NCI-H345 treated with DMSO at 0.1 percent for 48 hours (cell line): Measurements from ENCODE around the gene MAP2K7.
"Not testable (repeated sequence)": the region's sequence is repeated elsewhere in the genome, so short reads cannot be mapped to it uniquely, and the experiment has no call there.

Source experiments
- DNase-seq: peaks from one replicate; lab custom pipeline; 2025; ENCODE audit not compliant: unreplicated experiment; lab: John Stamatoyannopoulos, UW

The MAP2K7 gene

DNA sequence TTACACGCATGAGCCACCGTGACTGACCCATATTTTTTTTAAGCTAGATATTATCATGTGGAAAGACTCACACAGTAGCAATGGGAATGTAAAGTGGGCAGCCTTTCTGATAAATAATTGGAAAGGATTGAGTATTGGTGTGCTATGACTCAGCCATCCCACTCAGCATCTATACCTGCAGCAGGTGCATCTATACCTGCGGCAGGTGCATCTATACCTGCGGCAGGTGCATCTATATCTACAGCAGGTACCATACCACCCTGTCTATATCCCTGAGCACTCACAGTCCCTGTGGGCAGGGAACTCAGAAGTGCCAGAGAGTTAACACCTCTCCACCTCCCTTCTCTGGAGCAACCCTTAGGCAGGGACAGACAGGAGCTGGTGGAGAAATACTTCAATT lies 20.6 kb upstream of the MAP2K7 start:
- DNase-seq, result no peak

DNA sequence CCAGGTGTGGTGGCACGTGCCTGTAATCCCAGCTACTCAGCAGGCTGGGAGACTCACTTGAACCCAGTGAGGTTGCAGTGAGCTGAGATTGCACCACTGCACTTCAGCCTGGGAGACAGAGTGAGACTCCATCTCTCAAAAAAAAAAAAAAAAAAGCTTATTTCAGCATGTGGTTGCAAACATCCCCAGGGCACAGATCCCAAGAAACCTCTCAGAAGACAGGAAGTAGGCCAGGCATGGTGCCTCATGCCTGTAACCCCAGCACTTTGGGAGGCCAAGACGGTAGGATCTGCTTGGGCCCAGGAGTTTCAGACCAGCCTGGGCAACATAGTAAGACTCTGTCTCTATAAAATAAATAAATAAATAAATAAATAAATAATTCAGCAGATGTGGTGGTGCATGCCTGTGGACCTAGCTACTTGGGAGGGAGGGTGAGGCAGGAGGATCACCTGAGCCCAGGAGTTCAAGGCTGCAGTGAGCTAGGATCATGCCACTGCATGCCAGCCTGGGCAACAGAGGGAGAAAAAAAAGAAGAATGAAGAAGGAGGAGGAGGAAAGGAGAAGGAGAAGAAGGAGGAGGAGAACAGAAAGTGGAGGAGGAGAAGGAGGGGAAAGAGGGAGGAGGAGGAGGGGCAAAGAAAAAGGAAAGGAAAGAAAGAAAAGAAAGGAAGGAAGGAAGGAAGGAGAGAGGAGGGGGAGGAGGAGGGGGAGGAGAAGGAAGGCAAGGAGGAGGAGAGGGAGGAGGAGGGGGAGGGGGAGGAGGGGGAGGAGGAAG lies 19.7 kb upstream of the MAP2K7 start:
- DNase-seq, result no peak

DNA sequence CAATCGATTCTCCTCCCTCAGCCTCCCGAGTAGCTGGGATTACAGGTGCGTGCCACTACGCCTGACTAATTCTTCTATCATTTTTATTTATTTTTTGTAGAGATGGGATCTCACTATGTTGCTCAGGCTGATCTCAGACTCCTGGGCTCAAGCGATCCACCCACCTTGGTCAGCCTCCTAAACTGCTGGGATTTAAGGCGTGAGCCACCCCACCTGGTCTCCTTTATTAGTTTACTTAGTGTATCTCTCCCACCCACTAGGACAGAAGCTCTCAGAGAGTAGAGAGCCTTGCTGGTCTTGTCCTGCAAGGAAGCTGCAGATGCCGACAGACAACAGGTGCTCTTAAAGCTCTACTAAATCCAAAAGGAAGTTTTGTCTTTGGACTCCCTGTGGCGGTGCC lies 17.9 kb upstream of the MAP2K7 start:
- DNase-seq, result no peak

DNA sequence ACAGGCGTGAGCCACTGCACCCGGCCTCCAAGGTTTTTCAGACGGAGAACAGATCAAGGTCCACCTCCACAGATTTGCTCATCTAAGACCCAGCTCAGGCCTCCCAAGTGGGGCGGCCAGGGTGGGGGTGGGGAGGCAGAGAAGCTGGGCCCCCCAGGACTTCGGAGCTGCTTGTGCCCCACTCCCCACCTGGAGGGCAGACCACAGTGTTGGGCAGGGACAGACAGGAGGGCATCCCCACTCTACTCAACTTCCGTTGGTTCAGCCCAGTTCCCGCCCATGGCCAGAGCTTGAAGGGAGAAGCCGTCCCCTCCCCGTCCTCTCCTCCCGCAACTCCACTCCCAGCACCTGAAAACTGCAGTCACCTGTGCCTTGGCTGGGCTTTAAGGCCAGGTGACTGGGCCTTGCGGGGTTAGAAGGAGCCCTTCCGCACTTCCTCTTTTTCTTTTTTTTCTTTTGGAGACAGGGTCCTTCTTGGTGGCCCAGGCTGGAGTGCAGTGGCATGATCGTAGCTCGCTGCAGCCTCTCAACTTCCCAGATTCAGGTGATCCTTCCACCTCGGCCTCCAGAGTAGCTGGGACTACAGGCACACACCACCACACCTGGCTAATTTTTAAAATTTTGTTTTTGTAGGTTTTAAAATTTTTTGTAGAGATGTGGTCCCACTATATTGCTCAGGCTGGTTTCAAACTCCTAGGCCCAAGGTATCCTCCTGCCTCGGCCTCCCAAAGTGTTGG lies 16.1 kb upstream of the MAP2K7 start:
- DNase-seq, result no peak

DNA sequence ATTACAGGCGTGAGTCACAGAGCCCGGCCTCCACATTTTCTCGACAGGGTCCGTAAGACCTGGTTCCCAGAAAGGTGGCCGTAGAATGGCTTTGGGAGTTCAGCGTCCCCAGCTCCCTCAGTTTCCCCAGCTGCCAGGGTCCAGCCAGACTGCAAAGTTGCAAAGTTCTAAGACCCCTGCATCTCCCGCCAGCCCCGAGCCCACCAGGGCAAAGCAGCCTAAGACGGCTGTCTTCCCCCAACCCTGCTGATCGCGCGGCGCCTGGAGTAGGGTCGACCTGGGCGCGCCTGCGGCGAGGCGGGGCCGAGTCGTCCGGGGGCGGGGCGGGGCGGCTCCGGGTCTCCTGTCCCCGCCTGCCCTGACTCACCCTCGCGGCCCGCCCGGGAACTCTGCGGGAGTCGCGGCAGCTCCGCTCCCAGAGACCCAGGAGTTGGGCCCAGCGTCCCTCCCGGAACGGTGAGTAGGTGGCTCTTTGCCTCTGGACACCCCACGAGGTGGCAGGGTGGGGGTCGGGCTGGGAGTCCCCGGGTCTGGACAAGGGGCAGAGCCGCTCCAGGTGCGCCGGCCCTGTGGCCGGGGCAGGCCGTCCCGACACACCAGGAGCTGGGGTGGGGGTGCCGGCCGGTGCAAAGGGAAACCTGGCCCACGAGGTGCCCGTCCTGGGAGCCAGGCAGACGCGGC lies 15.4 kb upstream of the MAP2K7 start, which contains the start of gene LRRC8E:
Gene LRRC8E, plus strand, starts transcription at position 366 of the 681 bp plus-strand sequence. CDS start 7,094 bp downstream, outside the sequence.
- no peak for DNase-seq

DNA sequence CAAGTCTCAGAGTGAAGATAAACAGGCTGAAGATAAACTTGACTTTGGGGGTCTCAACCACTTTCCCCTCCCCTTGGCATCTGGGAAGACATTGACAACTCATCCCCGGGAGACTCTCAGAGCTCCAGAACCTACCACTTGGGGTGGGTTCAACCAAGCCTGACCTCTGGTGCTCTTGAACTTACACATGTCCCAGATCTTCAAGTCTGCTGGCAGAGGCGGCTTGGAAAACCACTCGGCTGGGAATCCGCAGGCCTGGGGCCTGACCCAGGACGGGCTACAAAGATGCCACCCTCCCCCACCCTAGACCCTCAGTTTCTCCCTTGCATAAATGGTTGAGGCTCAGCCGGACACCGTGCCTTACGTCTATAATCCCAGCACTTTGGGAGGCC lies 14.9 kb upstream of the MAP2K7 start:
- DNase-seq, result no peak

DNA sequence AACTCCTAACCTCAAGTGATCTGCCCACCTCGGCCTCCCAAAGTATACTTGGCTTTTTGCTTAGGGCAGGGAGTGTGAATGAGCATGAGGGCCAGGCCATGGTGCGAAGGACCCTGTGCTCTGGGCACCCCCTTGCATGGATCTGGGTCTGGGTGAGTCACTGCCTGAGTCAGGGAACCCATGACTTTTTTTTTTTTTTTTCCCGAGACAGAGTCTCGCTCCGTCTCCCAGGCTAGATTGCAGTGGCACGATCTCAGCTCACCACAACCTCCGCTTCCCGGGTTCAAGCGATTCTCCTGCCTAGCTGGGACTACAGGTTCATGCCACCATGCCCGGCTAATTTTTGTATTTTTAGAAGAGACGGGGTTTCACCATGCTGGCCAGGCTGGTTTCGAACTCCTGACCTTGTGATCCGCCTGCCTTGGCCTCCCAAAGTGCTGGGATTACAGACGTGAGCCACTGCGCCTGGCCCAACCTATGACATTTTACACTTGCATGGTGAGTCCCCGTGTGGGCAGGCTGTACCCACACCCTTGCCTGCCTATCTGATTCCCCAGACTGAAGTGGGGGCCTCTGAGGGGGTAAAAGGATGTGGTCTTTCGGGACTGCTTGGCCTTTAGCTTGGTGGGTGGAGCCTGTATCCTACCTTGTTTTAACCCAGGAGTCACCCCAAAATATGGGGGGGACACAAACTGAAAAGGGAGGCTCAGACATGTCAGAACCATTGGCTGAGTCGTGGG lies 10.1 kb upstream of the MAP2K7 start:
- DNase-seq, result not testable (repeated sequence)

DNA sequence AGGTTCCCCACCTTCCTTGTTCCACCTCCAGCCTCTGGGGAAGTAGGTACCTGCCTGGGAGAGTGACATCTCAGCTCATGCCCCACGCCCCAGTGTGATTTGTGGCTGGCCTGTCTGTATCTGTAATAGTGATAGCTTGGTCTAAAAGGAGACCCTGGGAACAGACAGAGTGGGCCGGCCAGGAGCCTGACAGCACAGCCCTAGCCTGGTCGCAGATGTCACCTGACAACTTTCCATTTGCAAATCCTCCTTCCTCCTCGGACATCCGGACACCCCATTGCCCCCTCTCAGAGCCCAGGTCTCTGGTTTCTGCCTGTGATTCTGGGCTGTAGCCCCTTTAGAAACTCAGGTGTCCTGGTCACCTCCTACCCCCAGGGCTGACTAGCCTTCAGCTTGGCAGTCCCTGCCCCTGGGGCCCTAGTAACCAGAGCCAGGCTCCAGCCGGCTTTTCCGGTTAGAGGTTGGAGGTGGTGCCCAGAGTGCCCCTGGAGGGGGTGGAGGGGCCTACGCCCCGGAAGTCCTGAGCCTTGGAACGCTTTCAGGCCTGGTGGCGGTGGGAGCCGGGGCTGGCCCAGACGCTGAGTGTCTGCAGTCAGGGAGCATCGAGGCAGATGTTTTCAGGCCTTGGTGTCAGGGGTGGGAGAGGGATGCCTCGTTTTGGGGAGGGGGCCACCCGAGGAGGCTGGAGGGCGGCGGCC lies 8.9 kb upstream of the MAP2K7 start:
- no peak for DNase-seq

DNA sequence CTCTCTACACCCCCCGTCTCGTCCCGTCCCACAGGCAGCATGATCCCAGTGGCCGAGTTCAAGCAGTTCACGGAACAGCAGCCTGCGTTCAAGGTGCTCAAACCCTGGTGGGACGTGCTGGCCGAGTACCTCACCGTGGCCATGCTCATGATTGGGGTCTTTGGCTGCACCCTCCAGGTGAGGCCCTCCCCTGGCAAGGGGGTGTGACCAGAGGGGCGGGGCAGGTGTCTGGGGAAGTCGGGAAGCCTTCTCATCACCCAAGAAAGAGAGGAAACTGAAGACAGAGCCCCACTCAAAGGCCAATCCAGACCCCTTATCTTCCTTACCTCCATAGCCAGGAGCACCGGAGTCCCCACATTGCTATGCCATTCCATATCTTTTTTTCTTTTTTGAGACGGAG lies 8.1 kb upstream of the MAP2K7 start:
- no peak for DNase-seq

DNA sequence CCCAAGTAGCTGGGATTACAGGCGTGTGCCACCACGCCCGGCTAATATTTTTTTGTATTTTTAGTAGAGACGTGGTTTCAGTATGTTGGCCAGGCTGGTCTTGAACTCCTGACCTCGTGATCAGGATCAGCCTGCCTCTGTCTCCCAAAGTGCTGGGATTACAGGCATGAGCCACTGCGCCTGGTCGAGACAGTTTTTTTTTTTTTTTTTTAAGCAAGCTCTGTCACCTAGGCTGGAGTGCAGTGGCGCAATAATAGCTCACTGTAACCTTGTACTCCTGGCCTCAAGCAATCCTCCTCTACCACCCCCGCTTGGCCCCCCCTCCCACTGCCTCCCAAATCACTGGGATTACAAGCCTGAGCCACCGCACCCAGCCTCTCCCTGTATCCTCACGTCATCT lies 6.4 kb upstream of the MAP2K7 start:
- no peak for DNase-seq

DNA sequence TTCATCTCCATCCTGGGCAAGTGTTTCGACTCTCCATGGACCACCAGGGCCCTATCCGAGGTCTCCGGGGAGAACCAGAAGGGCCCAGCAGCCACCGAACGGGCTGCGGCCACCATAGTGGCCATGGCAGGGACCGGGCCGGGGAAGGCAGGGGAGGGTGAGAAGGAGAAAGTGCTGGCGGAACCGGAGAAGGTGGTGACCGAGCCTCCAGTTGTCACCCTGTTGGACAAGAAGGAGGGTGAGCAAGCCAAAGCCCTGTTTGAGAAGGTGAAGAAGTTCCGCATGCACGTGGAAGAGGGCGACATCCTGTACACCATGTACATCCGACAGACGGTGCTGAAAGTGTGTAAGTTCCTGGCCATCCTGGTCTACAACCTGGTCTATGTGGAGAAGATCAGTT lies 4.7 kb upstream of the MAP2K7 start:
- no peak for DNase-seq

DNA sequence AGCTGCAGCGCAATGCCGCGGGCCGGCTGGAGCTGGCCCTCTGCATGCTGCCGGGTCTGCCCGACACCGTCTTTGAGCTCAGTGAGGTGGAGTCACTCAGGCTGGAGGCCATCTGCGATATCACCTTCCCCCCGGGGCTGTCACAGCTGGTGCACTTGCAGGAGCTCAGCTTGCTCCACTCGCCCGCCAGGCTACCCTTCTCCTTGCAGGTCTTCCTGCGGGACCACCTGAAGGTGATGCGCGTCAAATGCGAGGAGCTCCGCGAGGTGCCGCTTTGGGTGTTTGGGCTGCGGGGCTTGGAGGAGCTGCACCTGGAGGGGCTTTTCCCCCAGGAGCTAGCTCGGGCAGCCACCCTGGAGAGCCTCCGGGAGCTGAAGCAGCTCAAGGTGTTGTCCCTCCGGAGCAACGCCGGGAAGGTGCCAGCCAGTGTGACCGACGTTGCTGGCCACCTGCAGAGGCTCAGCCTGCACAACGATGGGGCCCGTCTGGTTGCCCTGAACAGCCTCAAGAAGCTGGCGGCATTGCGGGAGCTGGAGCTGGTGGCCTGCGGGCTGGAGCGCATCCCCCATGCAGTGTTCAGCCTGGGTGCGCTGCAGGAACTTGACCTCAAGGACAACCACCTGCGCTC lies 3.8 kb upstream of the MAP2K7 start:
- DNase-seq, result no peak

DNA sequence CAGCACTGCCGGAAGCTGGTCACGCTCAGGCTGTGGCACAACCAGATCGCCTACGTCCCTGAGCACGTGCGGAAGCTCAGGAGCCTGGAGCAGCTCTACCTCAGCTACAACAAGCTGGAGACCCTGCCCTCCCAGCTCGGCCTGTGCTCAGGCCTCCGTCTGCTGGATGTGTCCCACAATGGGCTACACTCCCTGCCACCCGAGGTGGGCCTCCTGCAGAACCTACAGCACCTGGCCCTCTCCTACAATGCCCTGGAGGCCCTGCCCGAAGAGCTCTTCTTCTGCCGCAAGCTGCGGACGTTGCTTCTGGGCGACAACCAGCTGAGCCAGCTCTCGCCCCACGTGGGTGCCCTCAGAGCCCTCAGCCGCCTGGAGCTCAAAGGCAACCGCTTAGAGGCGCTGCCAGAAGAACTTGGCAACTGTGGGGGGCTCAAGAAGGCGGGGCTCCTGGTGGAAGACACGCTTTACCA lies 3.2 kb upstream of the MAP2K7 start:
- DNase-seq, result no peak

DNA sequence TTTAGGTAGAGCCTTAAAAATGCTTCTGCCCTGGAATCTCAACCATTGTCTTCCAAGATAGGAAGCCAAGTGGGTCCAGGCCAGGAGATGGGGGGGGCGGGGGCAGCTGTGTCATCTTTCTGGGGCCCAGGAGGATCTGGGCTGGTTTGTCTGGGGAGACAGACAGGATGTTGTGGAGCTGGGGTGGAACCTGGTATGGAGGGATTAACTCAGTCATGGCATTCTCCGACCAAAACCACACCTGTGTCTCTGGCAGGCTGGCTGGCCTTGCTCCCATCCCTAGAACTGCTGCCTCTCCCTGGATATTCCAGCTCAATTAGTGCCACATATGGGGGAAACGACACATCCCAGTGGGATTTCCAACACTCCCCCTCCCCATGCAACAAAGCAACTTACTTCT lies 2.7 kb upstream of the MAP2K7 start:
- no peak for DNase-seq

DNA sequence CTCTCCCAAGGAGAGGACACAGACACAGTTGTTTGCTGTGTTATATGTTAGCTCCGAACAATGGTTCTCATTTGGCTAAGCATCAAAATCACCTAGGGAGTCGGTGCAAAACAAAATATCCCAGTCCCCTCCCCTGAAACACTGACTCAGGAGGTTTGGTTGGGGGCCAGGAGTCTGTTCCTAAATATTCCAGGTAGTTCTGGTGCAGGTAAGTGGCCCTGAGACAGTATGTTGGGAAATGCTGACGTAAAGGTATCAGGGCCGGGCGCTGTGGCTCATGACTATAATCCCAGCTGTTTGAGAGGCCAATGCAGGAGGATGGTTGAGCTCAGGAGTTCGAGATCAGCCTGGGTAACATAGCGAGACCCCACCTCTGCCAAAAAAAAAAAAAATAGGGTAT lies 2.3 kb upstream of the MAP2K7 start:
- DNase-seq, result no peak

DNA sequence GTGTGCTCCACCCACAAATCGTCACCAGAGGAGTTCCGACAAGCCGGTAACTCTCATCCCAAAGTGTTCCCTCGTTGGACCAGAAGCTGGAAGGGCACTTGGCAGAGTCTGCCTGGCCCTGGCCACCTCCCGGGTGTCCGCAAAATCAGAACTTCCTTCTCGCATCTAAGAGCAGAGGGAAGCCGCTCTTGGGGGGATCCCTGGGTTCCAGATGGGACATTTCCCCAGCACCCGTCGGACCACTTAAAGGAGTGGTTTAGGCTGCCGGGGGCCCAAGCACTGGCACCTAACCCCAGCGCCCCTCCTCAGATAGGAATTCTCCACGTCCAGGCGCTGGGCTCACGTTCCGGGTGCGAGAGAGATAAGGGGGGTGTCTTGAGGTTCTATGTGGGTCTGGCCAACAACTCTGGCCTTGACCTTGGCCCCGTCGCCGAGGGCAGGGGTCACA lies 857 bp upstream of the MAP2K7 start:
- DNase-seq, result no peak

DNA sequence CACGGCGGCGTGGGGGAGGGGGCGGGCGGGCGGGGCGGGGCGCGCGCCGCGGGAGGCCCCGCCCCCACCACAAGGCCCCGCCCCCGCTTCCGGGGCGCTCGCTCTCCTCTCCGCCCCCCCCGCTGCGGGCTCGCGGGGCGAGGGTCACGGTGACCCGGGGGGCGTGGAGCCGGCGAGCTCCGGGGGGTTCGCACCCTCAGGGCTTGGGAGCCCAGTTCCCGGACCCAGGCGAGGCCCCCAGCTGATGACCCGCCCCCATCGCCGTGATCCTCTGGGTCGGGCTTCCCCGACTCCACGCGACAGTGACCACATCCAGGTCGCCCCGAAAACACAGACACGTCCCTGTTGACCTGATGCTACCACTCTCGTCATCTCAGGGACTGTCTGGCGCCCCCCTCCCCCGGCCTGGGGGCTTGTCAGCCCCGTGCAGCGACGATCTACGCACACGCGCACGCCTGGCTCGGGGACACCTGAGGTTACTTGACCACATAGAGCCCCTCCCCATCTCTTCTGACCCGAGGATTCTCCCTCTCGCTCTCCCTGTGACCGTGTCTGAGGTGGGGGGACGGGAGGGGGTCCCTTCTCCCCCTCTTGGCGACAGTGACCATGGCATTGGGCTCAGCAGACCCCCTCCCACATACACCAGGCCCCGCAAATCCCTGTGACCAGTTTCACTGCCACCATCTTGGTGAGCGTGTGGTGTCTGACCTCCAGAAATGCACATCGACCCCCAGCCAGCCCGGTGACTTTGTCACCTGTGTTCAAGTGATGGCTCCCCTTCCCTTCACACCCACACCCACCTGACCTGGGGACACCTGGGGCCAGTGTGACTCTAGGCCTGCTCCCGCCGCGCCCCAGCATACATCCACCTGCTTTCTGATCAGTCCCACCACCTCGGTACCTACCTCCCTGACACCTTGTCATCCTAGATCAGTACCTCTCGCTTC lies 670 bp downstream of the MAP2K7 start:
- no peak for DNase-seq

DNA sequence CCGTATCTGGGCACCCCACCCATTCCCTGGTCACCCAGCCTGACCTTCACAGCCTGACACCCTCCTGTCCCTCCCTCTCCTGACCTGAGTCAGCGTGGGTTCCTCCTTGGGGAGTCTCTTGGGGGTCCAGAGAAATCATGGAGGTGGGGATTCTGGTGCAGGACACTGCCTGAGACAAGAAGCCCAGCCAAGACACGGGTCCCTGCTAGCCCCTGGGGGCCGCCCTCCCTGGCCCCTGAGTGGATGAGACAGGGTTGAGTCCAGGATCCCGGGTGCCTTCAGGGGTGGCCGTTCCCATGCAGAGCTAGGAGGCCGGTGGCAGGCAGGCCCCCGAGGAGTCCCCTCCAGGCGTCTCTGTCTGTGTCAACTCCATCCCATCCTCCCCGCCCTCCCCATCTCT lies 1.6 kb downstream of the MAP2K7 start:
- DNase-seq, result no peak

DNA sequence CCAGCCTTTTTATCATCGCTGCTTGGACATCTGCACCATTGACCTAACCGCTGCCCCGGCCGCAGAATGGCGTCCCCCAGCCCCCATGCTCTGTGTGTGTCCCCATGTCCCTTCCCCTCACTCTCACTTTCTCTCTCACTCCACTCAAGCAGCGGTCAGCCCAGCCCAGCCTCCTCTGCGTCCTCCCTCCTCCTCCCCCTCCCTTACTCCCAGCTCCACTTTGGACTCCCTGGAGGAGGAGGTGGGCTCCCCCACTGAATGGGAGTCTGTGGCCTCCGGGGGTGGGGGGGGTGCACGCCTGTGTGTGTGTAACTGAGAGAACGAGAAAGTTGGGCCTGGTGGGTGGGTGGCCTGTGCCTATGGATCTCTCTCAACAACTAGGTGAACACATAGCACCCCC lies 2.2 kb downstream of the MAP2K7 start:
- no peak for DNase-seq
